ENCODE measurements around the gene PADI3. TPM values are rescaled to one million over a fixed set of nuclear protein-coding genes. Genes with fewer than 3 reads are reported as not detected.

The PADI3 gene
- total and polyA plus RNA-seq, 9 of the 15 experiments (the other 6 are each of a cell fraction or from before 2014, with no cell fraction given): not detected

DNA sequence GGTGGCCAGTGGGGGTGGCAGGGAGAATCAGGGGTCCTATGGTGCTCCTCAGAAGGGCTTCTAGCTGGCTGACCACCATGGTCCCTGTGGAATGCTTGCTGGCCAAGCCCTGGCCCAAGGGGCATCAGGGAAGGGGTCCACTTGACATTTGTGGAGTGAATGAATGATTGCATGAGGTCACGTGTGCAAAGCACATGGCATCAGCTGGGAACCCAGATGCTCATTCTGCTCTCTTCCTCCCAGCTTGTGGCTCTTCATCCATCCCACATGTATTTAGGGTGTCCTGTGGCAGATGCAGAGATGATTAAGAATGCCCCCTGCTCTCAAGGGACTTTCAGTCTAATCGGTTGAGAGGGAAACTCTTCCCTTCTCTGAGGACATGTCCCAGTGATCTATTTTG is 32.0 kb downstream of the PADI3 start:
- H3K4me1 ChIP-seq (replicated peaks in 1 of 2; ENCODE audit: control insufficient read depth in 2 of 2, insufficient read depth in 2 of 2, low read length in 2 of 2): peaks cover 0 to 2% of the 10 kb centered on the region in 2 experiments; a peak in 2 of 5 replicates
- no peak overlapping the region for H2AFZ ChIP-seq (ENCODE audit: low read depth, low read length)
- H3K27ac ChIP-seq (ENCODE audit: extremely low read depth, low read depth, low read length): no peak overlapping the region
- H3K9ac ChIP-seq (ENCODE audit: insufficient read depth in 1 of 2, low read depth in 2 of 2, low read length in 2 of 2): no peak overlapping the region
- 6% methylated on average over 2 of the region's 2 CpGs for WGBS (ENCODE audit: insufficient coverage, low coverage, missing lambda C conversion rate)
- ChIA-PET POLR2A (interaction anchor here (0.6 to 0.8 kb wide), 2 partner anchors 9 to 57 kb away, joined by 3 to 6 read pairs; no protein-coding TSS in a partner anchor), CTCF (ENCODE audit: low intra/inter-chr PET ratio) (no interaction called here)
- TF ChIP-seq, protein P1, sequence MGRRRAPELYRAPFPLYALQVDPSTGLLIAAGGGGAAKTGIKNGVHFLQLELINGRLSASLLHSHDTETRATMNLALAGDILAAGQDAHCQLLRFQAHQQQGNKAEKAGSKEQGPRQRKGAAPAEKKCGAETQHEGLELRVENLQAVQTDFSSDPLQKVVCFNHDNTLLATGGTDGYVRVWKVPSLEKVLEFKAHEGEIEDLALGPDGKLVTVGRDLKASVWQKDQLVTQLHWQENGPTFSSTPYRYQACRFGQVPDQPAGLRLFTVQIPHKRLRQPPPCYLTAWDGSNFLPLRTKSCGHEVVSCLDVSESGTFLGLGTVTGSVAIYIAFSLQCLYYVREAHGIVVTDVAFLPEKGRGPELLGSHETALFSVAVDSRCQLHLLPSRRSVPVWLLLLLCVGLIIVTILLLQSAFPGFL (CRISPR knock-in tag; IDR thresholded peaks at IDR 0.05): no peak
- TF ChIP-seq YBX1 (IDR thresholded peaks at IDR 0.05): no peak
- no peak for TF ChIP-seq FOXM1 (IDR thresholded peaks at IDR 0.05; ENCODE audit: low read depth)
- no peak for TF ChIP-seq FOXM1 (CRISPR knock-in tag; IDR thresholded peaks at IDR 0.05; ENCODE audit: low read depth)
- TF ChIP-seq, protein P2, sequence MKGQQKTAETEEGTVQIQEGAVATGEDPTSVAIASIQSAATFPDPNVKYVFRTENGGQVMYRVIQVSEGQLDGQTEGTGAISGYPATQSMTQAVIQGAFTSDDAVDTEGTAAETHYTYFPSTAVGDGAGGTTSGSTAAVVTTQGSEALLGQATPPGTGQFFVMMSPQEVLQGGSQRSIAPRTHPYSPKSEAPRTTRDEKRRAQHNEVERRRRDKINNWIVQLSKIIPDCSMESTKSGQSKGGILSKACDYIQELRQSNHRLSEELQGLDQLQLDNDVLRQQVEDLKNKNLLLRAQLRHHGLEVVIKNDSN (CRISPR knock-in tag; IDR thresholded peaks at IDR 0.05): peak; percentile 50; the same call in 1 of the 2 replicates
- no peaks in the 10 kb centered on the region for H3K36me3 ChIP-seq (ENCODE audit: control insufficient read depth, insufficient read depth, low read length)
- no peak overlapping the region for H3K4me3 ChIP-seq
- H3K4me2 ChIP-seq (ENCODE audit: insufficient read depth, low read length): no peak overlapping the region
- intact Hi-C loops (cut with micrococcal nuclease): no loop called here
- H3K9me1 ChIP-seq (ENCODE audit: control insufficient read depth, insufficient read depth, low read length): no peaks in the 10 kb centered on the region
- H3K79me2 ChIP-seq (ENCODE audit: control insufficient read depth, insufficient read depth, low read length): no peaks in the 10 kb centered on the region
- no peak for ATAC-seq
- no peaks in the 10 kb centered on the region for H3K9me3 ChIP-seq (replicated peaks; ENCODE audit: control insufficient read depth, insufficient read depth, low read depth, low read length)
- BruUV-seq (replicated peaks): no TSS peak
- no peak for FAIRE-seq
- H3K27me3 ChIP-seq (ENCODE audit: control insufficient read depth in 2 of 2, insufficient read depth in 2 of 2, low read length in 2 of 2): peaks cover 23 to 69% of the 10 kb centered on the region in 2 experiments
- peaks cover 21% of the 10 kb centered on the region for H4K20me1 ChIP-seq (replicated peaks; ENCODE audit: control insufficient read depth, insufficient read depth, low read length)
- in situ Hi-C loops (cut with MboI): no loop called here
- DNase-seq (ENCODE audit: extremely low read depth in 1 of 4, low spot score in 3 of 4): no peak
